GM23338 (cell line): ENCODE results near the gene TMEM53. TPM values are rescaled to one million over a fixed set of nuclear protein-coding genes. Genes with fewer than 3 reads are reported as not detected.

Experiments
- ATAC-seq: fragments of 200-7000 bp; cut with Tn5 transposase; 3 replicates; pipeline ENCODE4 v1.9.1; 2020
- DNase-seq: peaks from one replicate; pipeline ENCODE4 v3.0.0-alpha.2; 2015; ENCODE audit warnings: low spot score
- H2AFZ ChIP-seq: fragments of 200-600 bp; sonication (generic); 2 replicates; pipeline ENCODE4 v1.8.0; 2016; ENCODE audit warnings: antibody characterized with exemption, mild to moderate bottlenecking, moderate library complexity
- H3F3A ChIP-seq: fragments of 200-600 bp; sonication (generic); replicated peaks from 2 replicates; pipeline ENCODE4 v1.8.0; 2017; ENCODE audit warnings: antibody characterized with exemption, mixed run types, low read depth
- H3K27ac ChIP-seq: fragments of 200-600 bp; sonication (generic); 2 replicates; pipeline ENCODE4 v1.6.1; 2016; ENCODE audit warnings: low read depth
- H3K27me3 ChIP-seq: fragments of 200-600 bp; sonication (generic); 2 replicates; pipeline ENCODE4 v1.8.0; 2016; ENCODE audit warnings: mild to moderate bottlenecking, mixed run types, moderate library complexity; ENCODE audit not compliant: insufficient read depth
- H3K36me3 ChIP-seq: fragments of 200-600 bp; sonication (generic); 2 replicates; pipeline ENCODE4 v1.8.0; 2016; ENCODE audit warnings: mild to moderate bottlenecking; ENCODE audit not compliant: insufficient read depth
- H3K4me1 ChIP-seq: fragments of 200-600 bp; sonication (generic); 2 replicates; pipeline ENCODE4 v1.8.0; 2016; ENCODE audit warnings: mild to moderate bottlenecking, moderate library complexity; ENCODE audit not compliant: insufficient read depth
- H3K4me2 ChIP-seq: fragments of 200-600 bp; sonication (generic); 2 replicates; pipeline ENCODE4 v1.7.1; 2017; ENCODE audit warnings: mixed run types
- H3K4me3 ChIP-seq: fragments of 200-600 bp; sonication (generic); 2 replicates; pipeline ENCODE4 v1.6.1; 2016; ENCODE audit warnings: mixed run types
- H3K79me2 ChIP-seq: fragments of 200-600 bp; sonication (generic); replicated peaks from 2 replicates; pipeline ENCODE4 v1.8.0; 2017; ENCODE audit warnings: mild to moderate bottlenecking; ENCODE audit not compliant: insufficient read depth
- H3K9me2 ChIP-seq: fragments of 200-600 bp; sonication (generic); 2 replicates; pipeline ENCODE4 v1.8.0; 2017; ENCODE audit not compliant: insufficient read depth
- H4K20me1 ChIP-seq: fragments of 200-600 bp; sonication (generic); replicated peaks from 2 replicates; pipeline ENCODE4 v1.8.0; 2017; ENCODE audit warnings: mild to moderate bottlenecking; ENCODE audit not compliant: insufficient read depth
- H3K27ac Mint-ChIP-seq: 2 replicates; pipeline ENCODE4 v1.8.0; 2020; ENCODE audit warnings: inconsistent platforms, mild to moderate bottlenecking, moderate library complexity, mixed read lengths
- H3K27me3 Mint-ChIP-seq: 3 replicates; pipeline ENCODE4 v1.8.0; 2022; ENCODE audit warnings: low read depth, mild to moderate bottlenecking, moderate library complexity, mixed read lengths, inconsistent platforms; ENCODE audit not compliant: insufficient read depth, poor library complexity
- H3K36me3 Mint-ChIP-seq: 3 replicates; pipeline ENCODE4 v1.8.0; 2021; ENCODE audit warnings: low read depth, mild to moderate bottlenecking, inconsistent platforms, moderate library complexity, mixed read lengths
- H3K4me1 Mint-ChIP-seq: 3 replicates; pipeline ENCODE4 v1.8.0; 2020; ENCODE audit warnings: mild to moderate bottlenecking, inconsistent platforms, mixed read lengths
- H3K4me3 Mint-ChIP-seq: 3 replicates; pipeline ENCODE4 v1.8.0; 2021; ENCODE audit warnings: moderate library complexity, mild to moderate bottlenecking, inconsistent platforms, mixed read lengths
- H3K9me3 Mint-ChIP-seq: 3 replicates; pipeline ENCODE4 v1.8.0; 2020; ENCODE audit warnings: moderate library complexity, mild to moderate bottlenecking, inconsistent platforms, mixed read lengths
- CREB1 ChIP-seq: fragments of 250-450 bp; sonication (Bioruptor Pico); IDR thresholded peaks from 2 replicates; pipeline ENCODE4 v1.5.0; 2020; ENCODE audit warnings: low read depth, mild to moderate bottlenecking, moderate library complexity
- CTCF ChIP-seq, 2 experiments: fragments of 200-600 bp in 1 of 2; sonication (generic) in 1 of 2; conservative IDR thresholded peaks; 2 replicates each; pipeline versions ENCODE4 v1.5.1 to v1.6.1; 2016 to 2017; ENCODE audit warnings: antibody characterized with exemption in 2 of 2, low read depth in 2 of 2, mild to moderate bottlenecking in 2 of 2, moderate library complexity in 1 of 2
- NANOG ChIP-seq: IDR thresholded peaks from 2 replicates; pipeline ENCODE4 v1.6.1; 2016; ENCODE audit warnings: antibody characterized with exemption, borderline replicate concordance
- REST ChIP-seq: IDR thresholded peaks from one replicate; pipeline ENCODE4 v1.6.1; 2018; ENCODE audit warnings: antibody characterized with exemption; ENCODE audit not compliant: unreplicated experiment
- polyA plus RNA-seq: library from polyadenylated mRNA; unstranded; fragments of >200 nt; fragmentation: Nextera tagmentation; extraction: Ambion mirVana; gene quantifications from 2 replicates; pipeline ENCODE4 v1.2.1, GENCODE V29; 2016
- total RNA-seq: library from RNA; depleted of rRNA; stranded (reverse); fragments of >200 nt; shearing (Covaris generic); gene quantifications from 2 replicates; pipeline ENCODE4 v1.2.3, GENCODE V29; 2014

The TMEM53 gene
- total and polyA plus RNA-seq, 2 experiments from 2014 or later, result 15.4 to 20.8 TPM

DNA sequence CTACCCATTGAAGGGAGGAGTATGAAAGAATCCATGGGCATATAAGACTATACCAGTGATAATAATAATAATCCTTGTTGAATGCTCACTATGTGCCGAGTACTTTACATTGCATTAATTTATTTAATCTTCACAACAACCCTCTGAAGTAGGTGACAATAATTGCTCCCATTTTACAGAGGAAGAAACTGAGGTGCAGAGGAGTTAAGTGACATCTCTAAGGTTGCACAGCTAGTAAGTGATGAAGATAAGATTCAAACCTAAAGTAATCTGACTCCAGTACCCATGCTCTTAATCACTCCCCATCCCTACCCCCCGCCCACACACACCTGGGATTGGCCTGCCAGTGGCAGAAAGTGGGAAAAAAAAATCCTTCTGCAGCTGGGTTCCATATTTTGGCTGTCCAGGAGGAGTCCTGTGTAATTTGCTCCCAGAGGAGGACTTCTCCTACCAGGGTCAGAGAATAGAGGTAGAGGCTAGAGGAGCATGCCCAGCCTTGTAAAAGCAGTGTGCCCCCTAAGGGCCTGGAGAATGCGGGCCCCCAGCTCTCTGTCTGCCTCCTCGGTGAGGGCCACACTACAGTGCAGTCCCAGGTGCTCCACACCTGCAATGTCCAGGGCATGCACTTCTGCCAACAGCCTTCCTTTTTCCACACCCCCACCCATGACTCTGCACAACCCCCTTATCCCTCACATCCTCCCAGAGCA, 57.8 kb downstream of the TMEM53 start:
- Mint-ChIP-seq H3K4me1 (peaks cover 27% of the 10 kb centered on the region), H3K27me3 (peaks cover 14% of the 10 kb centered on the region), H3K36me3 (peaks cover 7% of the 10 kb centered on the region; the same call in 1 of the 3 replicates), H3K9me3 (no peaks in the 10 kb centered on the region), H3K27ac (no peak overlapping the region), H3K4me3 (peak overlapping the region; percentile 77)
- Histone ChIP-seq H3K36me3 (no peaks in the 10 kb centered on the region; the same call in 1 of the 2 replicates), H3K4me3 (peak overlapping the region; percentile 77), H3K4me1 (peaks cover 13% of the 10 kb centered on the region), H2AFZ (no peak overlapping the region), H3K27me3 (no peaks in the 10 kb centered on the region), H3K27ac (no peak overlapping the region), H3K4me2 (peak overlapping the region; percentile 98), H4K20me1 (peaks cover 6% of the 10 kb centered on the region; the same call in 1 of the 2 replicates), H3K9me2 (no peaks in the 10 kb centered on the region), H3F3A (0 out of 2 replicates have a peak, but pooled peaks cover 2% of the 10 kb centered on the region), H3K79me2 (no peaks in the 10 kb centered on the region)
- DNase-seq (no peak), ATAC-seq (peak; percentile 50)
- TF ChIP-seq CTCF (conservative IDR thresholded peaks at IDR 0.05; ENCODE audit: low read depth in 2 of 2) (peak in 1 of 2 experiments; percentile 44; a peak in 2 of 4 replicates), NANOG (no peak), CREB1 (no peak)

DNA sequence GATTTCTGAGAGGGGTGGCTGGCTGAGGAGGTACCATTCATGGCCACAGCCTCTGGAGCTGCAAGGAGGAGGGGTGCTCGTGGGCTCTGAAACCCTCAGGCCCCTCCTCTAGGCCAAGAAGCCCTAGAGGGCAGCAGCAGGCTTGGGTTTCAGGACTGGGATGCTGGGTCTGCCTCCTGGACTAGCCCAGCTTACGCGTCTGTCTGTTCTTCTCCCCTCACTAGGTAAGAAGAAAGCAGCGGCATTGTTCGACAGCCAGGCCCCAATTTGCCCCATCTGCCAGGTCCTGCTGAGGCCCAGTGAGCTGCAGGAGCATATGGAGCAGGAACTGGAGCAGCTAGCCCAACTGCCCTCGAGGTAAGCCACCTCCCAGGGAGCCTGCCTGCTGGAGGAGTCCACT, 60.3 kb downstream of the TMEM53 start:
- Histone ChIP-seq H3K4me2 (no peak overlapping the region), H3F3A (0 out of 2 replicates have a peak, but pooled peaks cover 2% of the 10 kb centered on the region), H3K36me3 (no peaks in the 10 kb centered on the region; the same call in 1 of the 2 replicates), H3K27ac (no peak overlapping the region), H2AFZ (no peak overlapping the region), H3K79me2 (no peaks in the 10 kb centered on the region), H4K20me1 (peaks cover 6% of the 10 kb centered on the region), H3K4me1 (peaks cover 23% of the 10 kb centered on the region), H3K9me2 (no peaks in the 10 kb centered on the region), H3K4me3 (no peak overlapping the region), H3K27me3 (no peaks in the 10 kb centered on the region)
- peaks cover 7% of the 10 kb centered on the region; the same call in 1 of the 3 replicates for H3K36me3 Mint-ChIP-seq
- H3K4me1 Mint-ChIP-seq, result peaks cover 42% of the 10 kb centered on the region
- no peaks in the 10 kb centered on the region for H3K9me3 Mint-ChIP-seq
- no peak overlapping the region for H3K4me3 Mint-ChIP-seq
- no peak overlapping the region for H3K27ac Mint-ChIP-seq
- TF ChIP-seq REST, result no peak
- TF ChIP-seq CTCF (conservative IDR thresholded peaks at IDR 0.05; ENCODE audit: low read depth in 2 of 2), result 0 out of 4 replicates have a peak, but pooled peaks of 1 of the 2 experiments have one; percentile 8
- H3K27me3 Mint-ChIP-seq, result peaks cover 15% of the 10 kb centered on the region
- no peak for DNase-seq
- no peak for ATAC-seq
